GM18870 (cell line): ENCODE data around the gene PPP6C.
"Not testable (repeated sequence)": the region's sequence is repeated elsewhere in the genome, so short reads cannot be mapped to it uniquely, and the experiment has no call there.

Source experiments
- ATAC-seq: cut with Tn5 transposase; IDR thresholded peaks from one replicate; pipeline ENCODE4 v1.9.1; 2021; ENCODE audit warnings: moderate library complexity; ENCODE audit not compliant: unreplicated experiment

PPP6C gene

GRCh38 chr9:125142560-125143376 is 46.8 kb downstream of the PPP6C start:
- peak; percentile 12 for ATAC-seq

DNA sequence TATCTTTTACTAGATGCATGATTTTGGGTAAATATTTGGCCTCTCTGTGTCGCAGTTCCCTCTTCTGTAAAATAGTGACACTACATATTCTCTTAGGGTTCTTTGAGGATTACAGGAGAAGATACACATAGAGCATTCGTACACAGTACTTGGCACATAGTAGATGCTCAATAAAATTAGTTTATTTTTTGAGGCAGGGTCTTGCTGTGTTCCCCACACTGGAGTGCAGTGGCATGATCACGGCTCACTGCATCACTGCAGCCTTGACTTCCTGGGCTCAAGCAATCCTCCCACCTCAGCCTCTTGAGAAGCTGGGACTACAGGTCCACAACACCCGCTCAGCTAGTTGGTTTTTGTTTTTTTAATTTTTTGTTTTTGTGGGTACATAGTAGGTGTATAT is 47.9 kb downstream of the PPP6C start:
- no peak for ATAC-seq

DNA sequence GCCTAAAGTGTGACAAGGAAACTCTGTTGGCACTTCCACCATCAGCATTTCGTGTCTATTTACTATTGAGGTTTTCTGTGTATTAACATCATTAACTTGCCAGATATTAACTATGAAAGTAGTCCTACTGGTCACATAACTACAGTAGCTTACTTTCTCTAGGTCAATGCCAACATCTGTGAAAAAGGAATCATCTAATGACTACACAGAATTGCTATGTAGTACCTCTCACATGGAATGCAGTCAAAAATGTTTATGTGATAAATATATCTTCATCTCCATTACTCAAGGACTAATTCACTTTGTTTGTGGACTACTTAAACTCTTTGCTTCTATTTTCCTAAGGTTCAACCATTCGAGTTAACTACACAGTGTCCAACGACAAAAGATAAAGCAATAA is 48.4 kb downstream of the PPP6C start:
- ATAC-seq, result no peak

GRCh38 chr9:125140576-125140975 is 49.0 kb downstream of the PPP6C start:
- no peak for ATAC-seq

DNA sequence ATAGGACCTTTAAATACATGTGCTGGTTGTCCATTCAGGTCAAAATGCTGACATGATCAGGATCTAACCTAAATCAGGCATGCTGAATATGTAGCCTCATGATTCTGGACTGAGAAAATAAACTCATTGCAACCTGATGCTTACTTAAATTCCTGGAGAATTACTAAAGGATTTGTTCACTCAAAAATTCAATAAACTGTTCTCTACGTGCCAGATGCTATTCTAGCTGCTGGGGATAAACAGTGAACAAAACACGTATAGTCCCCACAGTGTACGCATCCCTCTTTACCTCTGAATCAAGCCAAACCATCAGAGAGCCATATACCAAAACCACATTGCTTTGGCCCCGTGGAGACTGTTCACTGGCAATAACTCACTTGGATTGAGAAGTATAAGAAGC is 52.4 kb downstream of the PPP6C start:
- ATAC-seq, result no peak

- no peak for ATAC-seq
Measured at GRCh38 chr9:125134976-125135375, 54.6 kb downstream of the PPP6C start.

GRCh38 chr9:125133403-125134329 is 55.9 kb downstream of the PPP6C start:
- no peak for ATAC-seq

DNA sequence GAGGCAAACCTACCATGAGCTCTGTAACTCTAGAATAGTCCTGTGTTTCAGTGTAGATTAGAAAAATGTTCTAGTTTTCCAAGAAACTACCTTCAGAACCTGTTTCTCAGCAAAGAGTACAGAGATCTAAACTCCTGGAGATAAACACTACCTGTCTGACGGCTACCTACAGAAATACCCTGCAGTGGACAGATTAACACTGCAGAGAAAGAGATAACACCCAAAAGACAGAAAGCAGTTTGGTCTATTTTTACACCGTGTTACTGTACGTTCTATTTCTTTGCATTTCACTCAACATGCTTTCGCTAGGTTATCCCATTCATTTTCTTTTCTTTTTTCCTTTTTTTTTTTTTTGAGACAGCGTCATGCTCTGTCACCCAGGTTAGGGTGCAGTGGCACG is 57.8 kb downstream of the PPP6C start:
- no peak for ATAC-seq

DNA sequence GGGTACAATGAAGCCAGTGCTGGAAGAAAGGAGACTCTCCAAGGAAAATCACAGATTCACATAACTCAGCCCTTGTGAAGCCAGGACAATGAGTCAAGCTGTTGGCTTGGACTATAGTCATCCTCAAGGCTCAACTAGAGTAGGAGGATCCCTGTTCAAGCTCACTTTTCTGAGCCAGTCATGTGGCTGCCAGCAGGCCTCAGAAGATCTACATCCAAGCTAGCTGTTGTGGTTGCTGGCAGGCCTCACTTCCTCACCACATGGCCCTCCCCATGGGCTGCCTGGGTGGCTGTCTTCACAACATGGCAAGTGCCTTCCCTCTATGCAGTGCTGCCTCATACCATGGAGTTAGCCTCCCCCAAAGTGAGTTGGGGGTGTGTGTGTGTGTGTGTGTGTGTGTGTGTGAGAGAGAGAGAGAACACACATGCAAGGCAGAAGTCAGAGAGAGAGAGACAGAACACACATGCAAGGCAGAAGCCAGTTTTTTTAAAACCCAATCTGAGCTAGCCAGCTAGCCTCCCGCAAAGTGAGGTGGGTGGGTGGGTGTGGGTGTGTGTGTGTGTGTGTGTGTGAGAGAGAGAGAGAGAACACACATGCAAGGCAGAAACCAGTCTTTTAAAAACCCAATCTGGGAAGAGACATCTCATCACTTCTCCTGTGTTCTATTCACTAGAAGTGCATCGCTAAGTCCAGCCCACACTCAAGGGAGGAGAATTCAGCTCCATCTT is 63.4 kb downstream of the PPP6C start:
- no peak for ATAC-seq

GRCh38 chr9:125125523-125125922 is 64.1 kb downstream of the PPP6C start:
- no peak for ATAC-seq

DNA sequence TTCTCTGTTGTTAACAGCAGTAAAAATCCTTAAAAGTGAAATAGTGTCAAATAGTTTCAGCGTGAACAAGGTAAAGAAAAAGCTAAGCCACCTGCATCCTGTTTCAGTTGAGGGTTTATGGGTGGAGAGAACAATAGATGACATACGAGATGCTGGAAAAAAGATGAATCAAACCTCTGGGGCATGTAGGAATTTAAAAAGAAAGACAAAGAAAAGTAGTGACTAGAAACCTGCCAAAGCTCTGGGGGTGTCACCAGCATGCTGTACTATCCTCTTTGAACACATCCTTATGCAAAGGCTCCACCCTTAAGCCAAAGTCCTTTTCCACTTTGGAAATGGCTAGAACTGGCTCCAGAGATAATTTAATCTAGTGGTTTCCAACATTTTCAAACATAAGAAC is 68.5 kb downstream of the PPP6C start:
- no peak for ATAC-seq

DNA sequence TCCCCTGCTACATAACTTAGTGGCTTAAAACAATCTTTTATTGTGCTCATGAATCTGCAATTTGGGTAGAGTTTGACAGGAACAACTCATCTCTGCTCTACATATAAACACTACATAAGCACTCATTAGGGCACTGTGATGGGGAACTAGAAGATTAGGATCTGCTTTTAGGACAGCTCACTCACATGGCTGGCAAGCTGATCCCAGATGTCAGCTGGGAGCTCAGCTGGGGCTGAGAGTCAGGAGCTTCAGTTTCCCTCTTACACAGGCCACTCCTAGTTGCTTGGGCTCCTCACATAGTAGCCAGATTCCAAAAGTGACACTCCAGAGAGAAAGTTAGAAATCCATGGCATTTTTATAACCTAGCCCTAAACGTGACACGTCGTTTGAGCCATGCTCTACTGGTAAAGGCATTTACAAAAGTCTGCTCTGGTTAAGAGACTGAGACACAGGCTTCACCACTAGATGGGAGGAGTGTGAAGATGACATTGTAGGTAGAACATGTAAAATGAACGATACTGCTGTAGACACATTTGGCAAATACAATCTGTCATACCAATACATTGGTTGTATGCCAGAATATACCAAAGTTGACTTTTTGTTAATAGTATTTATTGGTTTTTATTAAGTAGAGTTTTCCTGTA is 69.8 kb downstream of the PPP6C start:
- no peak for ATAC-seq

GRCh38 chr9:125118696-125119095 is 70.9 kb downstream of the PPP6C start:
- ATAC-seq, result not testable (repeated sequence)

- ATAC-seq, result not testable (repeated sequence)
Measured at GRCh38 chr9:125114503-125114902, 75.1 kb downstream of the PPP6C start.

DNA sequence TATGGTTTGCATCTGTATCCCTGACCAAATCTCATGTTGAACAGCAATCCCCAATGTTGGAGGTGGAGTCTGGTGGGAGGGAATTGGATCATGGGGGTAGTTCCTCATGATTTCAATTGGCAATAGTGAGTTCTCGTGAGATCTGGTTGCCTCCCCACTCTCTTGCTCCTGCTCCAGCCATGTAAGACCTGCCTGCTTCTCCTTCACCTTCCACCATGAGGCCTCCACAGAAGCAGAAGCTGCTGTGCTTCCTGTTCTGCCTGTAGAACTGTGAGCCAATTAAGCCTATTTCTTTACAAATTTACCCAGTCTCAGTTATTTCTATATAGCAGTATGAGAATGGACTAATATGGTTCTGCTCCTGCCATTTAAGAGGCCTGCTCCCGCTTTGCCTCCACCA is 79.1 kb downstream of the PPP6C start:
- no peak for ATAC-seq

- ATAC-seq, result not testable (repeated sequence)
Measured at GRCh38 chr9:125108541-125108940, 81.1 kb downstream of the PPP6C start.

DNA sequence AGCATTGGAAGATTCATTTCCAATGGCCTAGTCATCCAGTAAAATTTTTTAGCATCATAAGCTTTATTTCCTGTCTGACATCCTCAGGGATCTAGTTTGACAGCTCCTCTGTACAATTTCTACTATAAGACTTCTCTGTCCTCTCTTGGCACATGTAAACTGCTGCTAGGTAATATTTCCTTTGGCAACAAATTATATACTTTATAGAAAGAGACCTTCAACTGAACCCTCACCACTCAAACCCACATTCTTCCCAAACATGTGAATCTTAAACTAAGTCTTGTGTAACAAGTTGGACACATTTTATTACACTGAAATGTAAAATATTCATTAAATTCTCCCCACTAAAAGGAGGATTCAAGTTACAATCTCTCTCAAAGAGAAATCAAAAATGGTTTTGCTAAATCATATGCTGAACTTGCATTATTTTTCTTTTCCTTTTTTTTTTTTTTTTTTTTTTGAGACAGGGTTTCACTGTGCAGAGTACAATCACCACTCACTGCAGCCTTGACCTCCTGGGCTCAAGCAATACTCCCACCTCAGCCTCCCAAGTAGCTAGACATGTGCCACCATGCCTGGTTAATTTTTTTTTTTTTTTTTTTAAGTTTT is 83.2 kb downstream of the PPP6C start:
- ATAC-seq, result no peak

DNA sequence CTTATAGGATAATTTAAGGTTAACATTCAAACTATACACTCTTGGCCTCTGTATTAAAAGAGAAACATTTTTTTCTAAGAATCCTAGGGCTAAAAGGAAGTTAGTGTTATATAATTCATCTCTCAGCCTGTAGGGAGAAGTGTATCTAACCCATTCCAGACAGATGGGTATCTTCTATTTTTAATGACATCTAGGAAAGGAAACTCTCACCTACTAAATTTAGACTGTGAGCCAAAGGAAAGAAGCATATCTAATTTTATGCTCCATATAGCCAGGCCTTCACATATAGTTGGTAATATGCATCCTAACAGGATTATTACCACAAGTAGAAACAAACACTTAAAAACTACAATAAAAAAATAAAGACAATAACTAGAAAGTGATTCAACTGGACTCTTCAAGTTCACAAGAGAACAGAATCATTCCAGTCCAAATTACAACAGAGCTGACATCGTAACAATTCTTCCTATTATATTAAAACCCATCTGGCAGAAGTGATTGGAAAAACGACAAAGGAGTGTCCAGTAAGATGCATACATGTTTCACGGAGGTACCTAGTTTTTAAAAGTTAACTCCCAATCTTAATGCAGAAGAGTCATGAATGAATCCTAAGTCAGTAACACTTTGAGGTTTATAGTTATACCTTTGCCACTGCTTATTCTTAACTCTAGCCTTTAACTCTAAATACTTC is 85.7 kb downstream of the PPP6C start:
- no peak for ATAC-seq

GRCh38 chr9:125103021-125103420 is 86.6 kb downstream of the PPP6C start:
- no peak for ATAC-seq

DNA sequence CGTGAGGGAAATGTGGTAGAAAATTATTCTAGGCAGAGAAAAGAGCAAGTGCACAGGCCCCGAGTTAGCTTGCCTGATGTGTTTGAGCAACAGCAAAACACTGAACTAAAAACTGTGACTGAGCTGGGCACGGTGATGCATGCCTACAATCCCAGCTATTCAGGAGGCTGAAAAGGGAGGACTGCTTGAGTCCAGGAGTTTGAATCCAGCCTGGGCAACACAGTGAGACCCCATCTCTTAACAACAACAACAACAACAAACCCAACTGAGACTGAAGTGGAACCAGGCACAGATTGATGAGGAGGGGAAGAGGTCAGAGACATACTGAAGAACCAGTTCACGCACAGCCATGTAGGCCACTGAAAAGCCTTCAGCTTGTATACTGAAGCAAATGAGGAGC is 88.8 kb downstream of the PPP6C start:
- no peak for ATAC-seq
